ENCODE data around the gene MRPL37.

GRCh38 chr1:54160351-54160750 is 39.6 kb upstream of the MRPL37 start:
- TF ChIP-seq CTCF (IDR thresholded peaks at IDR 0.05): no peak
- no peak for TF ChIP-seq ZFX (IDR thresholded peaks at IDR 0.05; ENCODE audit: borderline replicate concordance)

Data from 22Rv1 (cell line).